IMR-90 (cell line): Measurements from ENCODE around the gene AKAP12. TPM values are rescaled to one million over a fixed set of nuclear protein-coding genes. Genes with fewer than 3 reads are reported as not detected.

ENCODE experiments used
- ATAC-seq: fragments of 200-7000 bp; cut with Tn5 transposase; 2 replicates; pipeline ENCODE4 v1.9.1; 2020; ENCODE audit warnings: low read depth, mild to moderate bottlenecking, moderate library complexity
- BruUV-seq: library from RNA; stranded (reverse); fragments of 400-500 nt; replicated peaks from 2 replicates; lab custom pipeline; 2021; lab: Mats Ljungman, UMichigan
- CTCF ChIA-PET: fragments of 300-600 bp; formaldehyde crosslinking; extraction: SDS; loops from one replicate; lab custom pipeline; 2021; ENCODE audit warnings: antibody characterized with exemption; lab: Yijun Ruan, JAX
- POLR2A ChIA-PET: fragments of 300-600 bp; sonication (Branson Sonifier 250); formaldehyde crosslinking; loops from one replicate; lab custom pipeline; 2022; ENCODE audit warnings: antibody characterized with exemption; ENCODE audit not compliant: unreplicated experiment; lab: Charles Lee
- DNase-seq: peaks from one replicate; pipeline ENCODE4 v3.0.0; 2013
- H2AFZ ChIP-seq: replicated peaks from 2 replicates; pipeline ENCODE3; 2013; ENCODE audit warnings: low read length, mild to moderate bottlenecking; ENCODE audit not compliant: poor library complexity
- H2AK5ac ChIP-seq: 2 replicates; pipeline ENCODE4 v1.6.1; 2013; ENCODE audit warnings: low read depth, low read length, inconsistent platforms
- H2AK9ac ChIP-seq: replicated peaks from 2 replicates; pipeline ENCODE3; 2013; ENCODE audit warnings: mild to moderate bottlenecking, low read depth, low read length, moderate library complexity; ENCODE audit not compliant: poor library complexity
- H2BK120ac ChIP-seq: 2 replicates; pipeline ENCODE4 v1.6.1; 2013; ENCODE audit warnings: low read depth, low read length, inconsistent platforms
- H2BK15ac ChIP-seq: 3 replicates; pipeline ENCODE4 v1.6.1; 2013; ENCODE audit warnings: low read depth, low read length, inconsistent platforms
- H2BK20ac ChIP-seq: 2 replicates; pipeline ENCODE4 v1.6.1; 2013; ENCODE audit warnings: low read depth, mild to moderate bottlenecking, inconsistent platforms, low read length, moderate library complexity
- H2BK5ac ChIP-seq: 2 replicates; pipeline ENCODE4 v1.6.1; 2013; ENCODE audit warnings: mild to moderate bottlenecking, low read depth, low read length, inconsistent platforms; ENCODE audit not compliant: poor library complexity, severe bottlenecking
- H3K14ac ChIP-seq: replicated peaks from 2 replicates; pipeline ENCODE4 v1.6.1; 2013; ENCODE audit warnings: low read depth, low read length, inconsistent platforms
- H3K18ac ChIP-seq: 2 replicates; pipeline ENCODE4 v1.6.1; 2013; ENCODE audit warnings: low read depth, low read length, control low read depth
- H3K23ac ChIP-seq: 2 replicates; pipeline ENCODE4 v1.6.1; 2013; ENCODE audit warnings: low read depth, low read length, inconsistent platforms
- H3K27ac ChIP-seq: 2 replicates; pipeline ENCODE4 v1.5.1; 2013; ENCODE audit warnings: mild to moderate bottlenecking, control low read depth, low read length; ENCODE audit not compliant: insufficient read depth
- H3K27me3 ChIP-seq: 2 replicates; pipeline ENCODE4 v1.6.1; 2013; ENCODE audit warnings: low read length; ENCODE audit not compliant: control insufficient read depth, insufficient read depth
- H3K36me3 ChIP-seq: 2 replicates; pipeline ENCODE4 v1.6.1; 2013; ENCODE audit warnings: low read length, mixed read lengths; ENCODE audit not compliant: control insufficient read depth, insufficient read depth
- H3K4ac ChIP-seq: 2 replicates; pipeline ENCODE4 v1.6.1; 2013; ENCODE audit warnings: low read depth, low read length, inconsistent platforms
- H3K4me1 ChIP-seq: 2 replicates; pipeline ENCODE4 v1.6.1; 2013; ENCODE audit warnings: low read length, mixed read lengths; ENCODE audit not compliant: control insufficient read depth, insufficient read depth
- H3K4me2 ChIP-seq: 2 replicates; pipeline ENCODE4 v1.6.1; 2013; ENCODE audit warnings: low read depth, mild to moderate bottlenecking, control low read depth, low read length, moderate library complexity
- H3K4me3 ChIP-seq: 2 replicates; pipeline ENCODE4 v1.5.1; 2013; ENCODE audit warnings: low read depth, mild to moderate bottlenecking, control low read depth, low read length, moderate library complexity; ENCODE audit not compliant: insufficient read depth
- H3K56ac ChIP-seq: 2 replicates; pipeline ENCODE4 v1.6.1; 2013; ENCODE audit warnings: low read length, inconsistent platforms; ENCODE audit not compliant: insufficient read depth; ENCODE audit errors: extremely low read depth
- H3K79me1 ChIP-seq, 2 experiments: 2 replicates each; pipeline ENCODE4 v1.6.1; 2013; ENCODE audit warnings: low read length in 2 of 2, inconsistent platforms in 1 of 2, low read depth in 1 of 2
- H3K9ac ChIP-seq: 2 replicates; pipeline ENCODE4 v1.6.1; 2013; ENCODE audit warnings: low read depth, low read length, control low read depth
- H3K9me1 ChIP-seq: 2 replicates; pipeline ENCODE4 v1.6.1; 2013; ENCODE audit warnings: low read length, inconsistent platforms; ENCODE audit not compliant: insufficient read depth
- H3K9me3 ChIP-seq: 2 replicates; pipeline ENCODE4 v1.6.1; 2013; ENCODE audit warnings: low read length; ENCODE audit not compliant: control insufficient read depth, insufficient read depth
- H4K20me1 ChIP-seq: 2 replicates; pipeline ENCODE4 v1.6.1; 2013; ENCODE audit warnings: low read length, inconsistent platforms; ENCODE audit not compliant: insufficient read depth
- H4K5ac ChIP-seq: 2 replicates; pipeline ENCODE4 v1.6.1; 2013; ENCODE audit warnings: mild to moderate bottlenecking, low read depth, low read length, control low read depth
- H4K8ac ChIP-seq, 2 experiments: 2 replicates each; pipeline ENCODE4 v1.6.1; 2013; ENCODE audit warnings: low read depth in 2 of 2, low read length in 2 of 2, control low read depth in 1 of 2, inconsistent platforms in 1 of 2
- H4K91ac ChIP-seq: 2 replicates; pipeline ENCODE4 v1.6.1; 2013; ENCODE audit warnings: low read depth, low read length, inconsistent platforms; ENCODE audit not compliant: insufficient read depth
- BHLHE40 ChIP-seq: fragments of 150-350 bp; IDR thresholded peaks from 2 replicates; pipeline ENCODE4 v1.6.1; 2016; ENCODE audit warnings: mild to moderate bottlenecking, low read depth, low read length
- CHD1 ChIP-seq: IDR thresholded peaks from 2 replicates; pipeline ENCODE4 v1.6.1; 2012; ENCODE audit warnings: low read depth, low read length, improper control_type of control experiment
- FOS ChIP-seq: fragments of 150-350 bp; IDR thresholded peaks from 2 replicates; pipeline ENCODE4 v1.6.1; 2016; ENCODE audit warnings: low read depth, low read length
- NFE2L2 ChIP-seq: fragments of 150-350 bp; IDR thresholded peaks from 2 replicates; pipeline ENCODE4 v1.6.1; 2016; ENCODE audit warnings: low read depth, mild to moderate bottlenecking, low read length
- POLR2A ChIP-seq: IDR thresholded peaks from 2 replicates; pipeline ENCODE4 v1.6.1; 2012; ENCODE audit warnings: mild to moderate bottlenecking, low read depth, low read length
- RCOR1 ChIP-seq: IDR thresholded peaks from 2 replicates; pipeline ENCODE4 v1.6.1; 2012; ENCODE audit warnings: mild to moderate bottlenecking, low read length, improper control_type of control experiment; ENCODE audit not compliant: insufficient replicate concordance
- SMC3 ChIP-seq: fragments of 150-350 bp; IDR thresholded peaks from 2 replicates; pipeline ENCODE4 v1.6.1; 2016; ENCODE audit warnings: low read depth, mild to moderate bottlenecking, antibody characterized with exemption, low read length, moderate library complexity
- dilution Hi-C: fragments of 300-500 bp; cut with HindIII; formaldehyde crosslinking; loops from one replicate; pipeline ENCODE4 v1.14.3; 2018; ENCODE audit warnings: low sequenced_read_pairs; ENCODE audit not compliant: unreplicated experiment
- in situ Hi-C: fragments of 300-500 bp; cut with MboI; formaldehyde crosslinking; loops from 3 replicates; pipeline ENCODE4 v1.14.3; 2019; ENCODE audit warnings: low sequenced_read_pairs, inconsistent platforms, mixed read lengths
- intact Hi-C: fragments of 100-400 bp; cut with micrococcal nuclease; formaldehyde crosslinking; loops from 2 replicates; pipeline ENCODE4 v1.10.0; 2022
- polyA plus RNA-seq, 3 experiments: library from polyadenylated mRNA; depleted of rRNA; stranded (reverse); fragments of >200 nt; gene quantifications; 2 replicates each; pipeline ENCODE4 v1.2.3, GENCODE V29; 2012; ENCODE audit warnings: low replicate concordance in 1 of 3
- total RNA-seq: library from RNA; depleted of rRNA; stranded (reverse); fragments of >200 nt; gene quantifications from 2 replicates; pipeline ENCODE4 v1.2.3, GENCODE V29; 2012
- TF ChIP-seq, protein P1 (sequence below): conservative IDR thresholded peaks from 2 replicates; pipeline ENCODE4 v1.5.1; 2012; ENCODE audit warnings: mild to moderate bottlenecking, low read depth, low read length, improper control_type of control experiment
- TF ChIP-seq, protein P2 (sequence below): fragments of 150-350 bp; IDR thresholded peaks from 2 replicates; pipeline ENCODE4 v1.6.1; 2017; ENCODE audit warnings: mild to moderate bottlenecking, antibody characterized with exemption, low read length, low read depth
- TF ChIP-seq, protein P3 (sequence below): fragments of 150-350 bp; IDR thresholded peaks from 2 replicates; pipeline ENCODE4 v1.6.1; 2016; ENCODE audit warnings: low read depth, mild to moderate bottlenecking, low read length, moderate library complexity, borderline replicate concordance

The AKAP12 gene
- total and polyA plus RNA-seq, 2 of the 4 experiments (the other 2 are of a cell fraction) = 56.0 to 118 TPM

DNA sequence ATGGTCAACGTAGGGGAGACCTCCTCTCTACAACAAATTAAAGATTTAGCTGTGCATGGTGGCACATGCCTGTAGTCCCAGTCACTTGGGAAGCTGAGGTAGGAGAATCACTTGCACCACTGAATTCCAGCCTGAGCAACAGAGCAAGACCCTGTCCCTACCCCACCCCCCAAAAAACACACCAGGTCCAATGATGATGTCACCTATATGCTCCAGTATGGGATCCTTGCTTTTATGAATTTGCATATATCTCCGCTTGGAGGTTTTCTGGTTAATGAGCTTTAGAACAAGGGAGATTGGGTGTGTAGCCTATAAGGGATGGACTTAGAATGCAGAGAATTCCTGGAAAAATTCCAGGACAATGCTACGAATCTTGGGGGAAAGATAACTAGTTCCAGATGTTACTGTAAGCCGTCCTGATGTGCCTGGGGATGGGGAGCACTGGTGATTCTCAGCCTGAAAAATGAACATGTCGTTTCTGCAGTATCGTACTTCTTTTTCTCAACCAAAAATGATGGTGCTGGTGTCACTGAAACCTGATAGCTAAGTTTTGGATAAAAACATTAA, 90.4 kb downstream of the AKAP12 start (continued):
- TF ChIP-seq, protein P1, sequence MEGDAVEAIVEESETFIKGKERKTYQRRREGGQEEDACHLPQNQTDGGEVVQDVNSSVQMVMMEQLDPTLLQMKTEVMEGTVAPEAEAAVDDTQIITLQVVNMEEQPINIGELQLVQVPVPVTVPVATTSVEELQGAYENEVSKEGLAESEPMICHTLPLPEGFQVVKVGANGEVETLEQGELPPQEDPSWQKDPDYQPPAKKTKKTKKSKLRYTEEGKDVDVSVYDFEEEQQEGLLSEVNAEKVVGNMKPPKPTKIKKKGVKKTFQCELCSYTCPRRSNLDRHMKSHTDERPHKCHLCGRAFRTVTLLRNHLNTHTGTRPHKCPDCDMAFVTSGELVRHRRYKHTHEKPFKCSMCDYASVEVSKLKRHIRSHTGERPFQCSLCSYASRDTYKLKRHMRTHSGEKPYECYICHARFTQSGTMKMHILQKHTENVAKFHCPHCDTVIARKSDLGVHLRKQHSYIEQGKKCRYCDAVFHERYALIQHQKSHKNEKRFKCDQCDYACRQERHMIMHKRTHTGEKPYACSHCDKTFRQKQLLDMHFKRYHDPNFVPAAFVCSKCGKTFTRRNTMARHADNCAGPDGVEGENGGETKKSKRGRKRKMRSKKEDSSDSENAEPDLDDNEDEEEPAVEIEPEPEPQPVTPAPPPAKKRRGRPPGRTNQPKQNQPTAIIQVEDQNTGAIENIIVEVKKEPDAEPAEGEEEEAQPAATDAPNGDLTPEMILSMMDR = no peak

DNA sequence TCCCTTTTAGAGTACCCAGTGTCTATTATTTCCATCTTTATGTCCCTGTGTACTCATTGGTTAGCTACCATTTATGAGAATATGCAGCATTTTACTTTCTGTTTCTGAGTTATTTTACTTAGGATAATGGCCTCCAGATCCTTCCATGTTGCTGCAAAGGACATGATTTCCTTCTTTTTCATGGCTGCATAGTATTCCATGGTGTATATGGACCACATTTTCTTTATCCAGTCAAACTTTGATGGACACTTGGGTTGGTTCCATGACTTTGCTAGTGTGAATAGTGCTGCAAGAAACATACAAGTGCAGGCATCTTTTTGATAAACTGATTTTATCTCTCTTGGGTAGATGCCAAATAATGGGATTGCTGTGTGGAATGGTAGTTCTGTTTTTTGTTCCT, 96.2 kb downstream of the AKAP12 start:
- Histone ChIP-seq H2AFZ (no peak overlapping the region), H3K23ac (no peak overlapping the region), H2AK9ac (no peak overlapping the region), H3K4me1 (no peaks in the 10 kb centered on the region), H3K4ac (no peak overlapping the region), H3K4me3 (no peak overlapping the region), H3K27me3 (no peaks in the 10 kb centered on the region), H4K20me1 (no peaks in the 10 kb centered on the region), H2BK120ac (no peak overlapping the region), H2BK15ac (no peak overlapping the region), H3K9me1 (no peaks in the 10 kb centered on the region), H4K8ac (no peak overlapping the region), H3K18ac (no peak overlapping the region), H3K79me1 (peaks cover 5 to 17% of the 10 kb centered on the region in 2 experiments), H4K91ac (no peak overlapping the region), H3K27ac (no peak overlapping the region), H2BK20ac (no peak overlapping the region), H3K14ac (no peak overlapping the region), H3K9ac (no peak overlapping the region), H3K9me3 (no peaks in the 10 kb centered on the region), H3K4me2 (no peak overlapping the region), H3K36me3 (peaks cover 15% of the 10 kb centered on the region), H2BK5ac (no peak overlapping the region), H3K56ac (no peak overlapping the region), H2AK5ac (no peak overlapping the region), H4K5ac (no peak overlapping the region)
- dilution Hi-C loops = no loop called here
- ATAC-seq (no peak), DNase-seq (no peak)
- in situ Hi-C loops = loop anchor here (25.0 kb wide), 1 partner anchor 924 kb away; no protein-coding TSS in a partner anchor
- no TSS peak for BruUV-seq
- ChIA-PET POLR2A (no interaction called here), CTCF (interaction anchor here (0.6 to 3.2 kb wide), 4 partner anchors 45 to 518 kb away, joined by 3 to 30 read pairs (median 6); no protein-coding TSS in a partner anchor)
- intact Hi-C loops = loop anchor here (1.0 to 5.0 kb wide), 2 partner anchors 519 to 919 kb away; no protein-coding TSS in a partner anchor
- TF ChIP-seq RCOR1 = no peak
- TF ChIP-seq SMC3 = no peak
- no peak for TF ChIP-seq FOS
- no peak for TF ChIP-seq BHLHE40
- TF ChIP-seq, protein P2, sequence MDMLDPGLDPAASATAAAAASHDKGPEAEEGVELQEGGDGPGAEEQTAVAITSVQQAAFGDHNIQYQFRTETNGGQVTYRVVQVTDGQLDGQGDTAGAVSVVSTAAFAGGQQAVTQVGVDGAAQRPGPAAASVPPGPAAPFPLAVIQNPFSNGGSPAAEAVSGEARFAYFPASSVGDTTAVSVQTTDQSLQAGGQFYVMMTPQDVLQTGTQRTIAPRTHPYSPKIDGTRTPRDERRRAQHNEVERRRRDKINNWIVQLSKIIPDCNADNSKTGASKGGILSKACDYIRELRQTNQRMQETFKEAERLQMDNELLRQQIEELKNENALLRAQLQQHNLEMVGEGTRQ = no peak
- TF ChIP-seq, protein P3, sequence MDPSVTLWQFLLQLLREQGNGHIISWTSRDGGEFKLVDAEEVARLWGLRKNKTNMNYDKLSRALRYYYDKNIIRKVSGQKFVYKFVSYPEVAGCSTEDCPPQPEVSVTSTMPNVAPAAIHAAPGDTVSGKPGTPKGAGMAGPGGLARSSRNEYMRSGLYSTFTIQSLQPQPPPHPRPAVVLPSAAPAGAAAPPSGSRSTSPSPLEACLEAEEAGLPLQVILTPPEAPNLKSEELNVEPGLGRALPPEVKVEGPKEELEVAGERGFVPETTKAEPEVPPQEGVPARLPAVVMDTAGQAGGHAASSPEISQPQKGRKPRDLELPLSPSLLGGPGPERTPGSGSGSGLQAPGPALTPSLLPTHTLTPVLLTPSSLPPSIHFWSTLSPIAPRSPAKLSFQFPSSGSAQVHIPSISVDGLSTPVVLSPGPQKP = no peak
- TF ChIP-seq NFE2L2 = no peak
- TF ChIP-seq, protein P1 = no peak
- TF ChIP-seq POLR2A = no peak
- no peak for TF ChIP-seq CHD1
